GM18907 (cell line): ENCODE results near the gene SORCS2.

Experiments used
- ATAC-seq: cut with Tn5 transposase; IDR thresholded peaks from one replicate; pipeline ENCODE4 v1.9.1; 2021; ENCODE audit warnings: mild to moderate bottlenecking, moderate library complexity; ENCODE audit not compliant: unreplicated experiment

Gene SORCS2

GRCh38 chr4:7515390-7515902, 323.1 kb downstream of the SORCS2 start:
- ATAC-seq = no peak

GRCh38 chr4:7516096-7516772, 323.9 kb downstream of the SORCS2 start:
- no peak for ATAC-seq

DNA sequence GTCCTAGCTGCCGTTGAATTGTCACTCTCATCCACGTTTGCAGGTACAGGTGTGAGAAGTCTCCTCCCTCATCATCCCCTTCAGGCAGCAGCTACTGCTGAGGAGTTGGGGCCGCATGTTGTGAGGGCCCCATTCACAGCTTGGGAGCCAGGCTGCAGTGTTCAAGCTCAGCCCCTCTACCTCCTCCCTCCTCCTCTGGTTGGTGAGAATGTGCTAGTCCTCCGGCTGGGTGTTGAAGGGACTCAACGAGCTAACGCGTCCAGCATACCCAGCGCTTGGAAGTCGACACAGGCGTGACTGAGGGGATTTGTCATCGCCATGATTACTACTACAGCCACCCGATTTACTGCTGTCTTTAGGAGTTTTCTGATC, 324.4 kb downstream of the SORCS2 start:
- no peak for ATAC-seq

DNA sequence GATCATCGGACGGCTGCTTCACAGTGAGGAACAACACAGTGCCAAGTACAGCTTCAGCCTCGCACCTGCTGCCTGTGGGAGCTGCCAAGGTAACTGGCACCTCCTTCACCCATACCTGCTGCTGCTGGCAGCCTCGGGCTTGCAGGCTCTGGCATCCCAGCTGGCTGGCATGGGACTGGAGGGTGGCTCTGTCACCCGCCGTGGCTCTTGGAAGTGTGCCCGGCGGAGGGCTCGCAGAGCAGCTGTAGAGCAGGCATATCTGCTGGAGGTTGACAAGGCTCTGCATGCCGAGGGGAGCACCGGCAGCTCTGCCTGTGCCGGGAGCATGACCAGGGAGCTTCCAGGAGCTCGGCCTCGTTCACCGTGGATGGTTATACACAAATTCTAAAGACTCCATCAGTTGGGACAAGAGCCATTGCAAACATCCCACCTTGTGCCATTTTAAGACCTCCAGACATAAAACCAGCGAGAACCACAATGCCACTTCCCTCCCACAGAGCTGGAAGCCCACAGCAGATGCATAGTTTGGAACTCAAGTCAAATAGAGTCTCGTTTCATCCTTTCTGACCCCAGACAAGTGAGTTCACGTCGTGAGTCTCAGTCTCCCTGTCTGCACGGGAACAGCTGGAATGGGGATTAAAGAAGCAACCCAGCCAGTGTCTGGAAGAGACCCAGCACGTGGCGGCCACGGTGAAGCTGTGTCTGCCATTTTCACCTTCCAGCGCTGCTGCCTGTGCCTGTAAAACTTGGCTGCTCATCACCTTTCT, 326.7 kb downstream of the SORCS2 start:
- no peak for ATAC-seq

- ATAC-seq = no peak
Observed at GRCh38 chr4:7519638-7520376, 327.5 kb downstream of the SORCS2 start.

DNA sequence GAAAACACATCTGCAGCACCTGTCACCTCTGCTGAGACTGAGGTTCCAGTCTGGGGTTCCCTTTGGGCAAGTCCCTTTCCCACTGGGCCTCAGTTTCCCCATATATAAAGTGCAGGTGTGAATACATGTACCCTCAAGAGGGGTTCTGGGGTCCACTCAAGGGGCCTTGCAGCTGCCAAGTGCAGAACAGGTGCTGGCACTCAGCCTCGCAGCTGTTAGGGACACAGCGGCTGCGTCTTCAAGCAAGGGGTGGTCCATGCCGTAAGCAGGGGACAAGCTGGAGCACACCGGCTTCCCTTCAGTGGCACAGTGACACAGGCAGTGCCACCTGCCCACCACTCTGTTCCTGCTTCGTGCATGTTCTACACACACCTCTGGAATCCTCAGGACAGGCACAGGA, 329.3 kb downstream of the SORCS2 start:
- ATAC-seq = no peak

- ATAC-seq = no peak
Observed at GRCh38 chr4:7522452-7523220, 330.3 kb downstream of the SORCS2 start.

- no peak for ATAC-seq
Observed at GRCh38 chr4:7523526-7523925, 331.2 kb downstream of the SORCS2 start.

DNA sequence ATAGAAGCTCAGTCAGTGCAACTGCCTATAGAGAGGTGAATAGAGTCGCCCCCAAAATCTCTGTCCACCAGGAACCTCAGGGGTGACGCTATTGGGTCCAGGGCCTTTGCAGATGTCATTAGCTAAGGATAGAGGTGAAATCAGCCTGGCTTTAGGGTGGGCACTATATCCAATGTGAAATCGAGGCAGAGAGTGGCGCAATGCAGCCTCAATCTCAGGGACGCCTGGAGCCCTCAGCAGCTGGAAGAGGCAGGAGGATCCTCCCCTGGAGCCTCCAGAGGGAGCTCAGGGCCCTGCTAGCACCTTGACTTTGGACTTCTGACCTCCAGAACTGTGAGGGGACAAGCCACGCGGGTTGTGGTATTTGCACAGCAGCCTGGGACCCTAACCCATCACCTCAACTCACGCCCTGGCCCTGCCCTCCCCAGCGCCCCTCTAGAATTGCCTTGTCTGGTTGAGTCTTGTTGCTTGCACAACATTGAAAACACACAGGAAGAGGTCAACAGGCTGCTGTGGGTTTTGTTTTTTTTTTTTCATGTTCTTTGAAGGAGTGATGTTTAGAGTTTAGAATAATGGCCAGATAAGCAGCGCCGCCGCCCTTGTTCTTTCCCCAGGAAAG, 331.8 kb downstream of the SORCS2 start:
- ATAC-seq = no peak

DNA sequence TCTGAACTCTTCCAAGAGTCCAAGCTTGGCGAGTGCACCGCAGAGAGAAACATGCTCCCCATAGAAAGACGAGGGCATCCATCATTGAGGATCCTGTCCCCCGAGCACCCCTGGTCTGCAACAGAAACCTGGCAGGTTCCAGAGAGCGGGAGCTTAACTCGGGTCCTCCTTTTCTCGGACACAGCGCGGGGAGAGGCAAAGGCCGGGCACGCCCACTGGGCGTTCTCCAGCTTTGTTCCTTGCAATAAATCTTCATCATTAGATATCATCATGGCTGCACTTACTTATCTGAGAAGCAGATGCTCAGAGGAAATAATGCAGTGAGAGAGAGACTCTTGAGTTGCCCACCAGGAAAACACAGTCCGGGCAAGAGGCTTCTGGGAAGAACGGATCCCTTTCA, 332.5 kb downstream of the SORCS2 start:
- no peak for ATAC-seq

DNA sequence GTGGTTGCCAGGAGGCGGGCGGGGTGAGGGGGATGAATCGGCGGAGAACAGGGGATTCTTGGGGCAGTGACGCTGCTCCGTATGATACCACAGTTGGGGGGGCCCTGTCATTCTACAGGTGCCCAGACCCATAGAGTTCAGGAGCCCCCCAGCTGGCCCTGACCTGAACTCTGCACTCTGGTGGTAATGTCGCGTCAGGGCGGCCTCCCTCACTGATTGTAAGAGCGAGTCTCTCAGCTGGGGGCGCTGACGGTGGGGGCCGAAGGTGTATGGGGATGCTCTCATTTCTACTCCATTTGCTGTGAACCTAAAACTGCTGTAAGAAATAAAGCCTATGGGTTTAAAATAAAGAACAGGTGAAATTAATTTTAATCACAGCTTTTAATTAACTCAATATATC, 334.2 kb downstream of the SORCS2 start:
- ATAC-seq = no peak

GRCh38 chr4:7526929-7527535, 334.7 kb downstream of the SORCS2 start:
- no peak for ATAC-seq

- ATAC-seq = no peak
Observed at GRCh38 chr4:7529368-7530080, 337.2 kb downstream of the SORCS2 start.

GRCh38 chr4:7530082-7530481, 337.7 kb downstream of the SORCS2 start:
- no peak for ATAC-seq

DNA sequence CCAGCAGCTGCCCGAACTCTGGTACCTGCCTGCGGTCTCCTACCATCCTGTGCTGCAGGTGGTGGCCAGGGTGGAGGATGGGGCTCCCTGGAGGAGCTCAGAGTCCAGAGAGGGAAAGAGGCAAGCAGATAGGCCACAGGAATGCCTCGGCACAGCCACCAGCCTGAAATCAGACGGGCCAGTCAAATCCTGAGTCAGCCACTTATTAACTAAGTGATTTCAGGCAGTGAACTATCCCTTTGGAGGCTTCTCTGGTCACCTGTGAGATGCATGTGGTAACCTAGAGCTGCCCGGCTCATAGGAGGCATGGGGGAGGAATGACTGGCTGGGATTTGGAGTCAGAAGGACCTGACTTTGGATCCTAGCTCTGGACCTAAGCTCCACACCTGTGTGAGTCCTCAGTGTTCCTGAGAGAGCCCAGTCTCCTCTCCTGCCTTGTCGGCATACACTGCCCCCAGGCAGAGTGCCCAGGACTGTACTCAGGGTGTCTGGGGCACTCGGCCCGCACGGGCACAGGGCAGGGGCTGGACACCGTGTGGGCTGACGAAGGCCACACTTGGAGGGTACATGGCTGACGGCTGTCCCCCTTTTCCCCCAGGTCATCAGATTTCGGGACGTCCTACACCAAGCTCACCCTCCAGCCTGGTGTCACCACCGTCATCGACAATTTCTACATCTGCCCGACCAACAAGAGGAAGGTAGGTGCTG, 338.7 kb downstream of the SORCS2 start:
- no peak for ATAC-seq

DNA sequence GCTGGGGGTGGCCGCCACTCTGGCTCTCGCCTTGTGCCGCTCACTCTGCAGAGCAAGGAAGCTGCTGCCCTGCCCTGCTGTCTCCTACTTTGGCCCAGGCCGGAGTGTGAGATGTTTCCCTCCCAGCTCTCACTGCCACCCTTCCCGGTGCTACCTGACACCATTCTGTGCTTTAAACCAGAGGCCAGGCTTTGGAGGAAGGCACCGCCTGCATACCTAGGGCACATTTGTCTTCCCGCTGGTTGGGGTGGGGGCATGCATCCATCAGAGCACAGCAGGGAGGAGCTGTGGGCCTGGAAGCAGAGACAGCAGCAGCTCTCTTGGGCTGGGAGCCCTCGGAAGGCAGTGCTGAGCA, 339.3 kb downstream of the SORCS2 start:
- ATAC-seq = no peak

DNA sequence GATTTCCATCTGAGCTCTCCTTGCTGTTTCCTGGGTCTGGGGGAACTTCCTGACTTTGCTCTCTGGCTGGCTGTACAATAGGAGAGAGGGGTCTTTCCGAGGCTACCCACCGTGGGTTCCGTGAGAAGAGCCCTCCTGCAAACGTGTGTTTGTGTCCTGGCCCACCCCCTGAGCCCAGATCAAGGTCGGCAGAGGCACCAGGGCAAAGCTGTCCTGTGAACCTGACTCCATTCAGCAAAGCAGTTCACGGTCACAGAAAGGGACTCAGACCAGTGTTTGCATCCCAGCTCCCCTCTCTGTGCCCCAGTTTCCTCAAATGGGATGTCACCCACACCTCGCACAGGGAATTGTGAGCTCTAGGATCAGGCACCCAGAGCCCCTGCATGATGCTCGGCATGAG, 339.7 kb downstream of the SORCS2 start:
- ATAC-seq = no peak

DNA sequence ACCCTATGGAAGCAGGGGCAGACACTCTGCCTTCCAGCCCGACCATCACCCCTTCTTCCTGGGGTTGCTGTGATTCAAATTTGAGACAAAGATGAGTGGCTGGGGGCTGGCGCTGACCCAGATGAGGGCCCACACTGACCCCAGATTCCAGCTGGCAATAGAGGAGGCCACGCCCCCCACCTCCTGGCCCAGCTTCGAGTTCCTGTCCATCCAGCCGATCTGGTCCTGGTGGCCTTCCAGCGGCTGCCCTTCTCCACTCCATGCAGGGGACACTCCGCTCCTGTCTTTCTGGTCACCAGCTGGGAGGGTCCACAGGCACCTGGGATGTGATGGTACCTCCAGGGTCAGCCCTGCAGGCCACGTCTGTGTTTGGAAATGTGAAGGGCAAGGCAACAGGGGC, 340.9 kb downstream of the SORCS2 start:
- ATAC-seq = no peak

DNA sequence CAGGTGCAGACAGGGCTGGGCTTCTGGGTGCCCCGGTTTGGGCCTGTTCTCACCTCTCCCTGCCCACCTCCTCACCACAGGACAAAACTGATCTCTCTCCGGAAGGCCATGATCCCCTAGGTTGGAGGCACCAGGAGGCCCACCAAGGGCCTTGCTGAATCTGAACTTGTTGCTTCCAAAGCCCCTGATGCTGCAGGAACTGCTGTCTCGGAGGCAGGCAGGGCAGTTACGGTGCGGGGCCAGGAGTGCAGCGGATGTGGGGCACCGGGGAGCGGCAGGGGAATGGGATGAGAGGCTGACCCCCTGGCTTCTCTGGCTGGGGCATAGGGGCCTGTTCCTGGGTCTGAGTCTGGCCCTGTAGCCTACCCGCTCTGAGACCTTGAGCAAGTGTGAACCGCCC, 342.8 kb downstream of the SORCS2 start:
- no peak for ATAC-seq
